Measurements from ENCODE around the gene SH3PXD2B. TPM values are rescaled to one million over a fixed set of nuclear protein-coding genes. Genes with fewer than 3 reads are reported as not detected.

SH3PXD2B gene
- total RNA-seq, 2 donors from 2014 or later: 12.2 to 13.2 TPM

GRCh38 chr5:172434251-172434650 lies 20.1 kb downstream of the SH3PXD2B start:
- H3K4me3 ChIP-seq: no peak overlapping the region
- no peaks in the 10 kb centered on the region for H3K36me3 ChIP-seq
- H3K9me3 ChIP-seq: no peaks in the 10 kb centered on the region
- no peak for DNase-seq
- H3K9ac ChIP-seq (ENCODE audit: low read depth in 2 of 2, low read length in 2 of 2): no peak overlapping the region
- H3K27ac ChIP-seq: no peak overlapping the region
- intact Hi-C loops (cut with DNase I): no loop called here
- TF ChIP-seq CTCF (IDR thresholded peaks at IDR 0.05): no peak
- peaks cover 3% of the 10 kb centered on the region for H3K4me1 ChIP-seq
- no peaks in the 10 kb centered on the region for H3K27me3 ChIP-seq

GRCh38 chr5:172433513-172433912 lies 20.8 kb downstream of the SH3PXD2B start:
- TF ChIP-seq CTCF (IDR thresholded peaks at IDR 0.05): no peak
- Histone ChIP-seq H3K4me3 (no peak overlapping the region), H3K36me3 (no peaks in the 10 kb centered on the region), H3K27ac (no peak overlapping the region), H3K9ac (ENCODE audit: low read depth in 2 of 2, low read length in 2 of 2) (no peak overlapping the region), H3K9me3 (no peaks in the 10 kb centered on the region), H3K4me1 (peaks cover 3% of the 10 kb centered on the region), H3K27me3 (no peaks in the 10 kb centered on the region)
- no peak for DNase-seq
- intact Hi-C loops (cut with DNase I): no loop called here

- H3K9ac ChIP-seq (ENCODE audit: low read depth in 2 of 2, low read length in 2 of 2): no peak overlapping the region
- no peak overlapping the region for H3K4me3 ChIP-seq
- H3K27me3 ChIP-seq: no peaks in the 10 kb centered on the region
- no peak overlapping the region for H3K27ac ChIP-seq
- intact Hi-C loops (cut with DNase I): no loop called here
- TF ChIP-seq CTCF (IDR thresholded peaks at IDR 0.05): no peak
- no peak for DNase-seq
- no peaks in the 10 kb centered on the region for H3K36me3 ChIP-seq
- H3K4me1 ChIP-seq: peaks cover 3% of the 10 kb centered on the region
- H3K9me3 ChIP-seq: no peaks in the 10 kb centered on the region
Observed at GRCh38 chr5:172433071-172433470, 21.3 kb downstream of the SH3PXD2B start.

- no peaks in the 10 kb centered on the region for H3K36me3 ChIP-seq
- H3K4me3 ChIP-seq: no peak overlapping the region
- no peaks in the 10 kb centered on the region for H3K4me1 ChIP-seq
- H3K9ac ChIP-seq (ENCODE audit: low read depth in 2 of 2, low read length in 2 of 2): peak overlapping the region in 1 of 2 donors; percentile 20
- intact Hi-C loops (cut with DNase I): no loop called here
- DNase-seq: no peak
- H3K27ac ChIP-seq: no peak overlapping the region
- no peaks in the 10 kb centered on the region for H3K9me3 ChIP-seq
- H3K27me3 ChIP-seq: no peaks in the 10 kb centered on the region
- TF ChIP-seq CTCF (IDR thresholded peaks at IDR 0.05): no peak
Observed at GRCh38 chr5:172430354-172430753, 24.0 kb downstream of the SH3PXD2B start.

GRCh38 chr5:172429201-172429940 lies 25.0 kb downstream of the SH3PXD2B start:
- no peaks in the 10 kb centered on the region for H3K9me3 ChIP-seq
- no peak overlapping the region for H3K4me3 ChIP-seq
- intact Hi-C loops (cut with DNase I): no loop called here
- no peaks in the 10 kb centered on the region for H3K27me3 ChIP-seq
- H3K4me1 ChIP-seq: no peaks in the 10 kb centered on the region
- no peaks in the 10 kb centered on the region for H3K36me3 ChIP-seq
- no peak for TF ChIP-seq CTCF (IDR thresholded peaks at IDR 0.05)
- H3K9ac ChIP-seq (ENCODE audit: low read depth in 2 of 2, low read length in 2 of 2): no peak overlapping the region
- DNase-seq: no peak
- peak overlapping the region; percentile 64 for H3K27ac ChIP-seq
